Uterus (tissue), 4 donors: Measurements from ENCODE around the gene CYTH2. TPM values are rescaled to one million over a fixed set of nuclear protein-coding genes. Genes with fewer than 3 reads are reported as not detected.

Source experiments
- DNase-seq, 2 donors: peaks; one replicate each; pipeline ENCODE4 v3.0.0-alpha.2; 2019 to 2020
- H3K27ac ChIP-seq, 2 donors: fragments of 200-600 bp; sonication (generic); 1 replicate in 1 of 2; 2 replicates in 1 of 2; pipeline ENCODE4 v1.5.1; 2016 to 2018
- H3K27me3 ChIP-seq, 2 donors: fragments of 200-600 bp; sonication (generic); one replicate each; pipeline ENCODE4 v1.5.1; 2018 to 2019; ENCODE audit warnings: control low read depth in 1 of 2
- H3K36me3 ChIP-seq, 2 donors: fragments of 200-600 bp; sonication (generic); one replicate each; pipeline ENCODE4 v1.5.1; 2019; ENCODE audit warnings: control low read depth in 1 of 2
- H3K4me1 ChIP-seq, 2 donors: fragments of 200-600 bp; sonication (generic); one replicate each; pipeline ENCODE4 v1.5.1; 2018 to 2019; ENCODE audit warnings: control low read depth in 1 of 2
- H3K4me3 ChIP-seq, 2 donors: fragments of 200-600 bp; sonication (generic); 1 replicate in 1 of 2; 2 replicates in 1 of 2; pipeline ENCODE4 v1.5.1; 2018 to 2019; ENCODE audit warnings: mild to moderate bottlenecking in 1 of 2
- H3K9me3 ChIP-seq, 2 donors: fragments of 200-600 bp; sonication (generic); one replicate each; pipeline ENCODE4 v1.5.1; 2019; ENCODE audit warnings: control low read depth in 1 of 2
- CTCF ChIP-seq, 4 experiments: fragments of 200-600 bp in 2 of 4; fragments of 450-650 bp in 2 of 4; sonication (generic) in 2 of 4; IDR thresholded peaks; one replicate each; pipeline ENCODE4 v1.5.1; 2016 to 2019; ENCODE audit warnings: antibody characterized with exemption in 4 of 4, mild to moderate bottlenecking in 2 of 4, moderate library complexity in 1 of 4
- POLR2A ChIP-seq, 2 donors: fragments of 450-650 bp; IDR thresholded peaks; one replicate each; pipeline ENCODE4 v1.6.1; 2016; ENCODE audit warnings: antibody characterized with exemption in 2 of 2, mild to moderate bottlenecking in 1 of 2, moderate library complexity in 1 of 2
- intact Hi-C: fragments of 100-400 bp; cut with DNase I; formaldehyde crosslinking; loops from one replicate; pipeline ENCODE4 v1.15.1; 2023; ENCODE audit warnings: low total_unique reads
- total RNA-seq, 4 donors: library from RNA; depleted of rRNA in 3 of 4; stranded (reverse); fragments of >200 nt in 3 of 4; gene quantifications; one replicate each; pipeline versions ENCODE4 v1.1.0 to v1.2.4, GENCODE V29; 2014 to 2023
- donor health status: DM: yes; HTN: yes; CAD: no.

CYTH2 gene
- total RNA-seq, 4 donors from 2014 or later: 7.2 to 70.3 (median 36.5) TPM

GRCh38 chr19:48455908-48456562 is 13.1 kb upstream of the CYTH2 start:
- no peak for DNase-seq
- Histone ChIP-seq H3K4me3 (no peak overlapping the region), H3K36me3 (no peaks in the 10 kb centered on the region)

GRCh38 chr19:48456864-48457263 is 12.3 kb upstream of the CYTH2 start:
- no peak overlapping the region for H3K4me3 ChIP-seq
- TF ChIP-seq CTCF (IDR thresholded peaks at IDR 0.05) (no peak), POLR2A (IDR thresholded peaks at IDR 0.05) (no peak)
- no peaks in the 10 kb centered on the region for H3K9me3 ChIP-seq
- no peaks in the 10 kb centered on the region for H3K27me3 ChIP-seq
- DNase-seq: no peak
- intact Hi-C loops: no loop called here
- H3K4me1 ChIP-seq: no peaks in the 10 kb centered on the region
- H3K27ac ChIP-seq: no peak overlapping the region
- no peaks in the 10 kb centered on the region for H3K36me3 ChIP-seq

More at GRCh38 chr19:48455908-48456562, 13.1 kb upstream of the CYTH2 start:
- H3K9me3 ChIP-seq: no peaks in the 10 kb centered on the region
- H3K4me1 ChIP-seq: no peaks in the 10 kb centered on the region
- intact Hi-C loops: no loop called here
- no peaks in the 10 kb centered on the region for H3K27me3 ChIP-seq
- TF ChIP-seq CTCF (IDR thresholded peaks at IDR 0.05) (no peak), POLR2A (IDR thresholded peaks at IDR 0.05) (no peak)
- H3K27ac ChIP-seq: no peak overlapping the region

GRCh38 chr19:48458016-48458415 is 11.2 kb upstream of the CYTH2 start:
- TF ChIP-seq POLR2A (IDR thresholded peaks at IDR 0.05) (no peak), CTCF (IDR thresholded peaks at IDR 0.05) (no peak)
- no peaks in the 10 kb centered on the region for H3K4me1 ChIP-seq
- H3K27ac ChIP-seq: no peak overlapping the region
- no peak overlapping the region for H3K4me3 ChIP-seq
- DNase-seq: no peak
- H3K27me3 ChIP-seq: no peaks in the 10 kb centered on the region
- no peaks in the 10 kb centered on the region for H3K36me3 ChIP-seq
- no peaks in the 10 kb centered on the region for H3K9me3 ChIP-seq
- intact Hi-C loops: no loop called here

- no peak for DNase-seq
- Histone ChIP-seq H3K36me3 (no peaks in the 10 kb centered on the region), H3K27me3 (no peaks in the 10 kb centered on the region), H3K9me3 (no peaks in the 10 kb centered on the region), H3K4me1 (no peaks in the 10 kb centered on the region), H3K27ac (no peak overlapping the region), H3K4me3 (no peak overlapping the region)
- intact Hi-C loops: no loop called here
- TF ChIP-seq CTCF (IDR thresholded peaks at IDR 0.05) (no peak), POLR2A (IDR thresholded peaks at IDR 0.05) (no peak)
Measured at GRCh38 chr19:48461651-48461981, 7.6 kb upstream of the CYTH2 start.

- no peaks in the 10 kb centered on the region for H3K9me3 ChIP-seq
- TF ChIP-seq CTCF (IDR thresholded peaks at IDR 0.05) (no peak), POLR2A (IDR thresholded peaks at IDR 0.05) (no peak)
- no peaks in the 10 kb centered on the region for H3K4me1 ChIP-seq
- H3K27me3 ChIP-seq: no peaks in the 10 kb centered on the region
- intact Hi-C loops: no loop called here
- DNase-seq: no peak
- H3K36me3 ChIP-seq: no peaks in the 10 kb centered on the region
- H3K27ac ChIP-seq: no peak overlapping the region
- H3K4me3 ChIP-seq: no peak overlapping the region
Measured at GRCh38 chr19:48461982-48462655, 7.0 kb upstream of the CYTH2 start.
